Heart right ventricle (tissue), 16 donors: ENCODE data around the gene KRT34. TPM values are rescaled to one million over a fixed set of nuclear protein-coding genes. Genes with fewer than 3 reads are reported as not detected.

Experiments
- ATAC-seq, 8 donors: fragments of 200-7000 bp; cut with Tn5 transposase; one replicate each; pipeline ENCODE4 v1.9.1; 2020; ENCODE audit warnings: mild to moderate bottlenecking in 8 of 8, moderate library complexity in 8 of 8, moderate number of reproducible peaks in 1 of 8
- DNase-seq, 2 donors: peaks; one replicate each; pipeline ENCODE4 v3.0.0-alpha.2; 2020
- H3K27ac ChIP-seq, 10 donors: fragments of 200-600 bp; sonication (generic) in 2 of 10; one replicate each; pipeline versions ENCODE4 v1.5.0 to v1.8.0; 2020 to 2022; ENCODE audit warnings: mild to moderate bottlenecking in 3 of 10
- H3K27me3 ChIP-seq, 7 donors: fragments of 200-600 bp; one replicate each; pipeline ENCODE4 v1.8.0; 2021 to 2022; ENCODE audit warnings: mild to moderate bottlenecking in 2 of 7
- H3K36me3 ChIP-seq, 9 donors: fragments of 200-600 bp; sonication (generic) in 1 of 9; one replicate each; pipeline versions ENCODE4 v1.5.0 to v1.8.0; 2020 to 2022; ENCODE audit warnings: mild to moderate bottlenecking in 2 of 9
- H3K4me1 ChIP-seq, 9 donors: fragments of 200-600 bp; sonication (generic) in 1 of 9; one replicate each; pipeline versions ENCODE4 v1.5.0 to v1.8.0; 2020 to 2022; ENCODE audit warnings: mild to moderate bottlenecking in 4 of 9
- H3K4me3 ChIP-seq, 10 donors: fragments of 200-600 bp; sonication (generic) in 2 of 10; one replicate each; pipeline versions ENCODE4 v1.5.0 to v1.8.0; 2020 to 2022; ENCODE audit warnings: mild to moderate bottlenecking in 7 of 10, moderate library complexity in 2 of 10
- H3K9me3 ChIP-seq, 11 donors: fragments of 200-600 bp in 10 of 11; sonication (generic) in 2 of 11; one replicate each; pipeline versions ENCODE4 v1.5.0 to v1.8.0; 2013 to 2022; ENCODE audit warnings: mild to moderate bottlenecking in 2 of 11, control low read depth in 1 of 11, moderate library complexity in 1 of 11
- WGBS, 2 donors: extraction: QIAGEN DNeasy Blood & Tissue Kit; methylation state at CpG; one replicate each; pipeline ENCODE4 v1.1.7; 2013; ENCODE audit warnings: inconsistent platforms in 1 of 2; 5-methylcytosine and 5-hydroxymethylcytosine counted together
- intact Hi-C, 10 donors: fragments of 100-400 bp; cut with DNase I; formaldehyde crosslinking; loops; one replicate each; pipeline versions ENCODE4 v1.11.1 to v1.14.2; 2022
- polyA plus RNA-seq, 2 donors: library from polyadenylated mRNA; stranded (reverse); fragments of 200-250 nt; gene quantifications; one replicate each; pipeline ENCODE4 v1.2.3, GENCODE V29; 2013
- total RNA-seq, 10 donors: library from RNA; stranded (reverse); fragmentation: NEBNext Ultra II Directional in 3 of 10; extraction: Animal tissue kit (Norgen Biotek cat#: 25700) in 3 of 10; gene quantifications; one replicate each; pipeline versions ENCODE4 v1.2.1 to v1.2.4, GENCODE V29; 2021 to 2023
- TF ChIP-seq, protein P1 (sequence below), 9 donors: fragments of 200-600 bp; sonication (generic) in 2 of 9; IDR thresholded peaks; one replicate each; pipeline versions ENCODE4 v1.5.0 to v1.8.0; 2021 to 2022; ENCODE audit warnings: antibody characterized with exemption in 9 of 9, mild to moderate bottlenecking in 5 of 9, moderate library complexity in 1 of 9
- donor health status: Arrhythmogenic right ventricular cardiomyopathy.
- donor health status: ischemic (EF 13 %, LVEDD 7.1; RV severe dilation, severe dysfunction).
- donor health status: healthy with polysubstance abuse.
- donor health status: DM: no; HTN: yes; CAD: no.
- donor health status: DM: no; HTN: no; CAD: no.
- donor health status: ischemic (EF 25% LVEDD 6.9; RV normal size, moderate dysfunction).
- donor health status: ischemic (EF 25% LVEDD 5.7; RV mildly dilated, moderate dysfunction).
- donor health status: healthy.
- donor health status: DM: yes; HTN: yes; CAD: no.
- donor health status: Ischemic cardiomyopathy.
- donor health status: ischemic (EF 35%, LVEDD 5.7; RV mildly dilated, moderate dysfunction).
- donor health status: nonischemic (EF 11% LVEDD 7.7; RV severe dilation, severe dysfunction).
- donor health status: DM: yes; HTN: yes; CAD: no.
- donor health status: PGD.
- donor health status: ischemic (EF 29% LVEDD 5.4; RV normal size, mild dysfunction).
- donor health status: nonischemic (EF 23%, LVEDD 6.1; RV moderate dilation, normal function).

The KRT34 gene
- total and polyA plus RNA-seq, 12 donors, result not detected

DNA sequence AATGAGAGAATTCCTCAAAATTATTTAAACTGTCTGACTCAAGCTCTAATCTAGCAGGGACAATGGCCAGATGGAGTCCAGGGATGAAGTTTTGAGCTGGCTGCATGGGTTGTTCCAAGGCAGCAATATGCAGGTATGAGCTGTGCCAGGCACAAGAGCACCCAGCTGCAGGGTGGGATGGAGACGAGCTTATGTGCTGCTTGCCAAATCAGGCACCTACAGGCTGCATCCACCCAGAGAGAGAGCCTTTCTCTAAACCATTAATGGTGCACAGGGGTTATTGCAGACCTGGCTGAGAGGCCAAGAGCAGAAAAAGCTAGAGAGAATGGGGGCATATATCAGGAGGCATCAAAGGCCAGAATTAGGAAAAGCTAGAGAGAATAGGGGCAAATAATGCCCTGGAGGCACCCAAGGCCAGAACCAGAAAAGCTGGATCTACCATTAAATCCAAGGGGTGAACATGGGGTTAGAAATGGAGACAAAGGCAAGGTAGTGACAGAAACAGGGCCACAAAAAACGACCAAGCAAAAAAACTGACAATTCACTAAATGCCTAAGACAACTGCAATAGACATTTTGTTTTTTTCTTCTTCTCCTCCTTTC is 42.4 kb downstream of the KRT34 start:
- H3K27ac ChIP-seq, result peak overlapping the region in 1 of 10 donors; percentile 67
- intact Hi-C loops, result no loop called here
- 53 to 59% methylated on average over 2 of the region's 2 CpGs for WGBS, 2 donors
- no peak overlapping the region for H3K4me3 ChIP-seq
- peaks cover 0 to 20% (median 0%) of the 10 kb centered on the region in 9 donors for H3K4me1 ChIP-seq
- DNase-seq (no peak), ATAC-seq (no peak)
- H3K36me3 ChIP-seq, result no peaks in the 10 kb centered on the region
- peaks cover 0 to 26% (median 6%) of the 10 kb centered on the region in 7 donors for H3K27me3 ChIP-seq
- H3K9me3 ChIP-seq, result peaks cover 0 to 14% (median 0%) of the 10 kb centered on the region in 11 donors
- TF ChIP-seq, protein P1, sequence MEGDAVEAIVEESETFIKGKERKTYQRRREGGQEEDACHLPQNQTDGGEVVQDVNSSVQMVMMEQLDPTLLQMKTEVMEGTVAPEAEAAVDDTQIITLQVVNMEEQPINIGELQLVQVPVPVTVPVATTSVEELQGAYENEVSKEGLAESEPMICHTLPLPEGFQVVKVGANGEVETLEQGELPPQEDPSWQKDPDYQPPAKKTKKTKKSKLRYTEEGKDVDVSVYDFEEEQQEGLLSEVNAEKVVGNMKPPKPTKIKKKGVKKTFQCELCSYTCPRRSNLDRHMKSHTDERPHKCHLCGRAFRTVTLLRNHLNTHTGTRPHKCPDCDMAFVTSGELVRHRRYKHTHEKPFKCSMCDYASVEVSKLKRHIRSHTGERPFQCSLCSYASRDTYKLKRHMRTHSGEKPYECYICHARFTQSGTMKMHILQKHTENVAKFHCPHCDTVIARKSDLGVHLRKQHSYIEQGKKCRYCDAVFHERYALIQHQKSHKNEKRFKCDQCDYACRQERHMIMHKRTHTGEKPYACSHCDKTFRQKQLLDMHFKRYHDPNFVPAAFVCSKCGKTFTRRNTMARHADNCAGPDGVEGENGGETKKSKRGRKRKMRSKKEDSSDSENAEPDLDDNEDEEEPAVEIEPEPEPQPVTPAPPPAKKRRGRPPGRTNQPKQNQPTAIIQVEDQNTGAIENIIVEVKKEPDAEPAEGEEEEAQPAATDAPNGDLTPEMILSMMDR (IDR thresholded peaks at IDR 0.05), result no peak

GRCh38 chr17:41338961-41339485 is 43.1 kb downstream of the KRT34 start:
- TF ChIP-seq, protein P1 (IDR thresholded peaks at IDR 0.05), result no peak
- peaks cover 0 to 14% (median 0%) of the 10 kb centered on the region in 11 donors for H3K9me3 ChIP-seq
- ATAC-seq (no peak), DNase-seq (no peak)
- H3K27me3 ChIP-seq, result peaks cover 0 to 30% (median 6%) of the 10 kb centered on the region in 7 donors
- intact Hi-C loops, result no loop called here
- 43 to 52% methylated on average over 5 of the region's 5 CpGs for WGBS, 2 donors
- H3K36me3 ChIP-seq, result no peaks in the 10 kb centered on the region
- H3K4me3 ChIP-seq, result no peak overlapping the region
- H3K4me1 ChIP-seq, result peaks cover 0 to 20% (median 0%) of the 10 kb centered on the region in 9 donors
- H3K27ac ChIP-seq, result peak overlapping the region in 1 of 10 donors; percentile 67

- no peaks in the 10 kb centered on the region for H3K36me3 ChIP-seq
- intact Hi-C loops, result no loop called here
- H3K4me3 ChIP-seq, result no peak overlapping the region
- H3K4me1 ChIP-seq, result peaks cover 0 to 20% (median 0%) of the 10 kb centered on the region in 9 donors
- no peak for DNase-seq
- H3K27ac ChIP-seq, result no peak overlapping the region
- no peaks in the 10 kb centered on the region for H3K9me3 ChIP-seq
- TF ChIP-seq, protein P1 (IDR thresholded peaks at IDR 0.05), result no peak
- peaks cover 0 to 50% (median 6%) of the 10 kb centered on the region in 7 donors for H3K27me3 ChIP-seq
- ATAC-seq, result no peak
- 80 to 91% methylated on average over 1 of the region's 1 CpG for WGBS, 2 donors
These were observed 46.4 kb downstream of the KRT34 start for GRCh38 chr17:41335747-41336146.

GRCh38 chr17:41334385-41335305 is 47.5 kb downstream of the KRT34 start:
- H3K4me1 ChIP-seq, result peaks cover 0 to 9% (median 0%) of the 10 kb centered on the region in 9 donors
- no peaks in the 10 kb centered on the region for H3K9me3 ChIP-seq
- DNase-seq, result no peak
- TF ChIP-seq, protein P1 (IDR thresholded peaks at IDR 0.05), result no peak
- H3K36me3 ChIP-seq, result no peaks in the 10 kb centered on the region
- peaks cover 0 to 41% (median 0%) of the 10 kb centered on the region in 7 donors for H3K27me3 ChIP-seq
- 62 to 63% methylated on average over 6 of the region's 6 CpGs for WGBS, 2 donors
- no peak for ATAC-seq
- no peak overlapping the region for H3K27ac ChIP-seq
- no peak overlapping the region for H3K4me3 ChIP-seq
- intact Hi-C loops, result no loop called here
